A673 (cell line): ENCODE results near the gene PRAME. TPM values are rescaled to one million over a fixed set of nuclear protein-coding genes. Genes with fewer than 3 reads are reported as not detected.

ENCODE experiments used
- BruUV-seq: library from RNA; stranded (reverse); fragments of 400-500 nt; replicated peaks from 2 replicates; lab custom pipeline; 2021; lab: Mats Ljungman, UMichigan
- CTCF ChIA-PET: fragments of 300-600 bp; sonication (Branson Sonifier 250); formaldehyde crosslinking; loops from one replicate; lab custom pipeline; 2022; ENCODE audit warnings: antibody characterized with exemption; lab: Charles Lee
- POLR2A ChIA-PET: fragments of 300-600 bp; sonication (Branson Sonifier 250); formaldehyde crosslinking; loops from one replicate; lab custom pipeline; 2022; ENCODE audit warnings: antibody characterized with exemption; ENCODE audit not compliant: low non-redundant PET; lab: Charles Lee
- DNase-seq: peaks from one replicate; pipeline ENCODE4 v3.0.0-alpha.2; 2015; ENCODE audit warnings: low spot score
- H3K27ac ChIP-seq: fragments of 200-600 bp; sonication (generic); 2 replicates; pipeline ENCODE4 v1.5.1; 2016; ENCODE audit warnings: mixed run types, low read depth, mild to moderate bottlenecking, mixed read lengths, antibody characterized with exemption, low read length; ENCODE audit not compliant: poor library complexity, severe bottlenecking
- H3K27me3 ChIP-seq: fragments of 200-600 bp; sonication (generic); replicated peaks from 2 replicates; pipeline ENCODE4 v1.6.1; 2017; ENCODE audit warnings: mixed run types, low read depth, mild to moderate bottlenecking, mixed read lengths, antibody characterized with exemption, low read length; ENCODE audit not compliant: insufficient read depth, poor library complexity
- H3K36me3 ChIP-seq: fragments of 200-600 bp; sonication (generic); 2 replicates; pipeline ENCODE4 v1.6.1; 2016; ENCODE audit warnings: mixed run types, mild to moderate bottlenecking, mixed read lengths, antibody characterized with exemption, low read length; ENCODE audit not compliant: insufficient read depth, poor library complexity, severe bottlenecking
- H3K4me1 ChIP-seq: fragments of 200-600 bp; sonication (generic); 2 replicates; pipeline ENCODE4 v1.6.1; 2017; ENCODE audit warnings: mixed run types, mild to moderate bottlenecking, mixed read lengths, antibody characterized with exemption, low read length; ENCODE audit not compliant: insufficient read depth, poor library complexity, severe bottlenecking
- H3K4me3 ChIP-seq: fragments of 200-600 bp; sonication (generic); 2 replicates; pipeline ENCODE4 v1.5.1; 2016; ENCODE audit warnings: low read depth, mixed run types, mild to moderate bottlenecking, mixed read lengths, low read length; ENCODE audit not compliant: poor library complexity, severe bottlenecking
- H3K9me3 ChIP-seq: fragments of 200-600 bp; sonication (generic); 2 replicates; pipeline ENCODE4 v1.6.1; 2016; ENCODE audit warnings: mixed run types, low read depth, mild to moderate bottlenecking, mixed read lengths, antibody characterized with exemption, low read length; ENCODE audit not compliant: poor library complexity, severe bottlenecking
- EZH2 ChIP-seq: fragments of 200-600 bp; sonication (generic); IDR thresholded peaks from 2 replicates; pipeline ENCODE4 v1.6.1; 2017; ENCODE audit warnings: borderline replicate concordance, low read depth, mild to moderate bottlenecking, mixed read lengths, antibody characterized with exemption, low read length; ENCODE audit not compliant: poor library complexity, severe bottlenecking
- intact Hi-C: fragments of 100-400 bp; cut with micrococcal nuclease; formaldehyde crosslinking; loops from one replicate; pipeline ENCODE4 v1.10.0; 2022; ENCODE audit not compliant: unreplicated experiment
- total RNA-seq: library from RNA; stranded (reverse); gene quantifications from 2 replicates; pipeline ENCODE4 v1.2.3, GENCODE V29; 2021
- TF ChIP-seq, protein P1 (sequence below): fragments of 300-800, 200-600 bp; sonication (generic); conservative IDR thresholded peaks from 2 replicates; pipeline ENCODE4 v1.5.1; 2017; ENCODE audit warnings: low read depth, mild to moderate bottlenecking, antibody characterized with exemption, low read length, moderate library complexity, mixed read lengths

Gene PRAME
- total RNA-seq, 1 experiment from 2014 or later: 14.1 TPM

DNA sequence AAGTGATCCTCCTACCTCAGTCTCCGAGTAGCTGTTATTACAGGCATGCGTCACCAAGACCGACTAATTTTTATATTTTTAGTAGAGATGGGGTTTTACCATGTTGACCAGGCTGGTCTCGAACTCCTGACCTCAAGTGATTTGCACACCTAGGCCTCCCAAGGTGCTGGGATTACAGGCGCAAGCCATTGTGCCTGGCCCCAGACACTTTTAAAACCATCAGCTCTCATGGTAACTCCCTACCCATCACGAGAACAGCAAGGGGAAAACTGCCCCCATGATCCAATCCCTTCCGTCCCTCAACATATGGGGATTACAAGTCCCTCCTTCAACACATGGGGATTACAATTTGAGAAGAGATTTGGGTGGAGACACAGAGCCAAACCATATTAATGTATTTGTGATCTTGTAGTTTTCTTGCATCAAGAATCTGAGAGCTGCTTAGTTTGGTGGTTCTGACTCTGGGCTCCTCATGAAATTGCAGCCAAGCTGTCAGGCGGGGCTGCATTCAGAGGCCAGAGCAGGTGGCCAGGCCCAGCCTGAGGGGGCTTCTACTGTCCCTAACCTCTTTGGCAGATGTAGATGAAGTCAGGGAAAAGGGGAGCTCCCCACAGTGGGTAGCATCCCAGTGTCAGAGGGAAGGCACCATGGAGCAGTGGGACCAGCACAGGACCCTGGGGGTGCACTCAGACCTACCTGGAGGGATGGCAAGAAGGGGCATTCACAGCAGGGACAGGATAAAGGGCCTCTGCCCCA lies 31.2 kb upstream of the PRAME start:
- Histone ChIP-seq H3K27me3 (peaks cover 4% of the 10 kb centered on the region), H3K9me3 (no peaks in the 10 kb centered on the region), H3K36me3 (no peaks in the 10 kb centered on the region), H3K4me1 (no peaks in the 10 kb centered on the region), H3K4me3 (no peak overlapping the region), H3K27ac (no peak overlapping the region)
- intact Hi-C loops: no loop called here
- no peak for DNase-seq
- no TSS peak for BruUV-seq
- ChIA-PET POLR2A (no interaction called here), CTCF (interaction anchor here (1.2 to 1.4 kb wide), 2 partner anchors 14 to 26 kb away, joined by 4 read pairs; no protein-coding TSS in a partner anchor)
- TF ChIP-seq, protein P1, sequence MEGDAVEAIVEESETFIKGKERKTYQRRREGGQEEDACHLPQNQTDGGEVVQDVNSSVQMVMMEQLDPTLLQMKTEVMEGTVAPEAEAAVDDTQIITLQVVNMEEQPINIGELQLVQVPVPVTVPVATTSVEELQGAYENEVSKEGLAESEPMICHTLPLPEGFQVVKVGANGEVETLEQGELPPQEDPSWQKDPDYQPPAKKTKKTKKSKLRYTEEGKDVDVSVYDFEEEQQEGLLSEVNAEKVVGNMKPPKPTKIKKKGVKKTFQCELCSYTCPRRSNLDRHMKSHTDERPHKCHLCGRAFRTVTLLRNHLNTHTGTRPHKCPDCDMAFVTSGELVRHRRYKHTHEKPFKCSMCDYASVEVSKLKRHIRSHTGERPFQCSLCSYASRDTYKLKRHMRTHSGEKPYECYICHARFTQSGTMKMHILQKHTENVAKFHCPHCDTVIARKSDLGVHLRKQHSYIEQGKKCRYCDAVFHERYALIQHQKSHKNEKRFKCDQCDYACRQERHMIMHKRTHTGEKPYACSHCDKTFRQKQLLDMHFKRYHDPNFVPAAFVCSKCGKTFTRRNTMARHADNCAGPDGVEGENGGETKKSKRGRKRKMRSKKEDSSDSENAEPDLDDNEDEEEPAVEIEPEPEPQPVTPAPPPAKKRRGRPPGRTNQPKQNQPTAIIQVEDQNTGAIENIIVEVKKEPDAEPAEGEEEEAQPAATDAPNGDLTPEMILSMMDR: no peak
- no peak for TF ChIP-seq EZH2

DNA sequence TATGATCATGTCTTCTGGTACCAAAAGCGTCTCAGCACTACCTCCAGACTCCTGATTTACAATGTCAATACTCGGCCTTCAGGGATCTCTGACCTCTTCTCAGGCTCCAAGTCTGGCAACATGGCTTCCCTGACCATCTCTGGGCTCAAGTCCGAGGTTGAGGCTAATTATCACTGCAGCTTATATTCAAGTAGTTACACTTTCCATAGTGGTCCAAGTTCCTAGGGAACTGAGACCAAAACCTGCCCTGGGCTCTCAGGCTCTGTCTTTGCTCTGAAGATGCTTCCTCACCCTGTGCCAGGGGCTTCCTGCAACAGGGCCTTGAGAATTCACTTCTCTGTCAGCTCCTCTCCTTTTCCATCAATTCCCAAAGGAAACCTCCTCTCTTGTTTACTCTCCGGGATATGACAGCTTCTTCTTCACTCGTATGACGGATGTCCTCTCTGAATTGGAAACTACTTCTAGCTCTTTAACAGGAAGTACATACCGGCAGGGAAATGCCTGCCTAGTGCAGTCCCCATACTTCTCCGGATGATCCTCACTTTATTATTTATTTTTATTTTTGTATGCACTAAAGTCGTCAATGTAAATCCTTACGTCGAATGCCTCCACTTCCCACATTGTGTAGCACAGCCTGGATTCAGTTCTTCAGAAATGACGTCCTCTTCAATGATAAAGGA lies 29.6 kb upstream of the PRAME start:
- ChIA-PET POLR2A (interaction anchor here (0.6 kb wide), 1 partner anchor 56 kb away, joined by 4 read pairs; no protein-coding TSS in a partner anchor), CTCF (interaction anchor here (0.6 to 3.8 kb wide), 2 partner anchors 11 to 182 kb away, joined by 4 to 28 read pairs; no protein-coding TSS in a partner anchor)
- no peaks in the 10 kb centered on the region for H3K36me3 ChIP-seq
- TF ChIP-seq EZH2: no peak
- TF ChIP-seq, protein P1: no peak
- intact Hi-C loops: loop anchor here (10.0 kb wide), 2 partner anchors 96 to 366 kb away; no protein-coding TSS in a partner anchor
- H3K27ac ChIP-seq: no peak overlapping the region
- H3K4me1 ChIP-seq: no peaks in the 10 kb centered on the region
- no peaks in the 10 kb centered on the region for H3K9me3 ChIP-seq
- DNase-seq: no peak
- BruUV-seq: no TSS peak
- no peak overlapping the region for H3K4me3 ChIP-seq
- peaks cover 7% of the 10 kb centered on the region for H3K27me3 ChIP-seq

DNA sequence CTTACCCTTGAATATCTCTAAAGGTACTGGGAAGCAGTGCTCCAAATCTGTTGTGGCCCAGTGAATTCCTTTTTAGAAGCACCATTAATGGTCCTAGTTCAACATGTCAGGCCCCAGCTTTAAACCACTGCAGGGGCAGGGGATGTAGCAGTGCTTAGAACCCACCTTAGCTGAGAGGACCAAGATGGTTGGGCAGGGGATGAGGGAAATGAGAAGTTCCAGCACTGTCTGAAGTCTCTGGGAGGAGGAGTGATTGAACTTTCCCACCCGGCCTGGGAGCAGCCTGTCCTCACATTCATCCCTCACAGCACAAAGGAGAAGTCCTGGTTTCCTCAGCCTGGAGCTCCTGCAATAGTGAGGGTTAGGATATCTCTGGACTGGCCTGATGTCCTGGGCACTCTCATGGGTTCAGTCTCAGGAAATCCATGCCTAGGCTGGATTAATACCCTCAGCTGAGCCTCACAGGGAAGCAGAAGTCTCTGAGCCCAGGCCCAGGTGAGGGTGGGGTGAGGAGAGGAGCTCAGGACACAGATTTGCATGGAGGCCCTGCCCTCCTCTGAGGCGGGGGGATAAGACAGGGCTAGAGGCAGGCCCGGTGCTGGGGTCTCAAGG lies 28.6 kb upstream of the PRAME start:
- intact Hi-C loops: loop anchor here (10.0 kb wide), 2 partner anchors 97 to 367 kb away; no protein-coding TSS in a partner anchor
- POLR2A ChIA-PET: interaction anchor here (0.6 kb wide), 1 partner anchor 55 kb away, joined by 4 read pairs; no protein-coding TSS in a partner anchor

More for the DNA sequence above, 28.6 kb upstream of the PRAME start:
- TF ChIP-seq EZH2: no peak
- TF ChIP-seq, protein P1: no peak
- no peaks in the 10 kb centered on the region for H3K4me1 ChIP-seq
- no peaks in the 10 kb centered on the region for H3K36me3 ChIP-seq
- H3K27ac ChIP-seq: no peak overlapping the region
- H3K27me3 ChIP-seq: peaks cover 11% of the 10 kb centered on the region
- DNase-seq: no peak
- no peak overlapping the region for H3K4me3 ChIP-seq
- CTCF ChIA-PET: interaction anchor here (3.8 kb wide), 1 partner anchor 11 kb away, joined by 28 read pairs; no protein-coding TSS in a partner anchor
- no TSS peak for BruUV-seq
- no peaks in the 10 kb centered on the region for H3K9me3 ChIP-seq
